ENCODE measurements around the gene TEX48.

TEX48 gene

GRCh38 chr9:114619191-114619761, 62.7 kb downstream of the TEX48 start:
- no peak for DNase-seq

GRCh38 chr9:114616684-114617520, 65.1 kb downstream of the TEX48 start:
- no peak for DNase-seq
